Measurements from ENCODE around the gene CAD. TPM values are rescaled to one million over a fixed set of nuclear protein-coding genes. Genes with fewer than 3 reads are reported as not detected.

CAD gene
- total RNA-seq, 1 experiment from 2014 or later, result 114 TPM

DNA sequence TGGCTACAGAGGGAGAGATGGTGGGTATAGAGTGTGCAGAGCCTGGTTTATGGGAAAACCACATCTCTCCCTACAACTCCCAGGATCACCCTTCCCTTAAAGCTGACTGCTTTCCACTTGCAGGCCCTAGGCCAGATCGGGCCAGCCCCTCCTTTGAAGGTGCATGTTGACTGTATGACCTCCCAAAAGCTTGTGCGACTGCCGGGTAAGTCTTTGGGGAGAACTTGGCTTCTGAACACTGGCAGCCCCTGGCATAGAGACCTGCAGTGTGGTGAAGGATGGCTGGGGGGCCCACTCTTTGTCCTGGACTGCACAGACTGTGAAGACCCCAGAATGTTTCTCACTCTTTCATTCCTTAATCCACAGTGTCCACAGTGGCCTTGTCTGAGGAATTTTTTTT, 19.5 kb downstream of the CAD start (continued):
- TF ChIP-seq, protein P1, sequence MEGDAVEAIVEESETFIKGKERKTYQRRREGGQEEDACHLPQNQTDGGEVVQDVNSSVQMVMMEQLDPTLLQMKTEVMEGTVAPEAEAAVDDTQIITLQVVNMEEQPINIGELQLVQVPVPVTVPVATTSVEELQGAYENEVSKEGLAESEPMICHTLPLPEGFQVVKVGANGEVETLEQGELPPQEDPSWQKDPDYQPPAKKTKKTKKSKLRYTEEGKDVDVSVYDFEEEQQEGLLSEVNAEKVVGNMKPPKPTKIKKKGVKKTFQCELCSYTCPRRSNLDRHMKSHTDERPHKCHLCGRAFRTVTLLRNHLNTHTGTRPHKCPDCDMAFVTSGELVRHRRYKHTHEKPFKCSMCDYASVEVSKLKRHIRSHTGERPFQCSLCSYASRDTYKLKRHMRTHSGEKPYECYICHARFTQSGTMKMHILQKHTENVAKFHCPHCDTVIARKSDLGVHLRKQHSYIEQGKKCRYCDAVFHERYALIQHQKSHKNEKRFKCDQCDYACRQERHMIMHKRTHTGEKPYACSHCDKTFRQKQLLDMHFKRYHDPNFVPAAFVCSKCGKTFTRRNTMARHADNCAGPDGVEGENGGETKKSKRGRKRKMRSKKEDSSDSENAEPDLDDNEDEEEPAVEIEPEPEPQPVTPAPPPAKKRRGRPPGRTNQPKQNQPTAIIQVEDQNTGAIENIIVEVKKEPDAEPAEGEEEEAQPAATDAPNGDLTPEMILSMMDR (IDR thresholded peaks at IDR 0.05 in 2 of 3, conservative IDR thresholded peaks at IDR 0.05 in 1 of 3; ENCODE audit: borderline replicate concordance in 1 of 3, insufficient read depth in 1 of 3, low read depth in 2 of 3, low read length in 2 of 3), result no peak
- TF ChIP-seq SIN3A (IDR thresholded peaks at IDR 0.05; ENCODE audit: low read depth) (no peak), POLR2A (IDR thresholded peaks at IDR 0.05; ENCODE audit: borderline replicate concordance, extremely low read depth, insufficient read depth, insufficient read length) (no peak), JUND (IDR thresholded peaks at IDR 0.05) (no peak)
- TF ChIP-seq, protein P2, sequence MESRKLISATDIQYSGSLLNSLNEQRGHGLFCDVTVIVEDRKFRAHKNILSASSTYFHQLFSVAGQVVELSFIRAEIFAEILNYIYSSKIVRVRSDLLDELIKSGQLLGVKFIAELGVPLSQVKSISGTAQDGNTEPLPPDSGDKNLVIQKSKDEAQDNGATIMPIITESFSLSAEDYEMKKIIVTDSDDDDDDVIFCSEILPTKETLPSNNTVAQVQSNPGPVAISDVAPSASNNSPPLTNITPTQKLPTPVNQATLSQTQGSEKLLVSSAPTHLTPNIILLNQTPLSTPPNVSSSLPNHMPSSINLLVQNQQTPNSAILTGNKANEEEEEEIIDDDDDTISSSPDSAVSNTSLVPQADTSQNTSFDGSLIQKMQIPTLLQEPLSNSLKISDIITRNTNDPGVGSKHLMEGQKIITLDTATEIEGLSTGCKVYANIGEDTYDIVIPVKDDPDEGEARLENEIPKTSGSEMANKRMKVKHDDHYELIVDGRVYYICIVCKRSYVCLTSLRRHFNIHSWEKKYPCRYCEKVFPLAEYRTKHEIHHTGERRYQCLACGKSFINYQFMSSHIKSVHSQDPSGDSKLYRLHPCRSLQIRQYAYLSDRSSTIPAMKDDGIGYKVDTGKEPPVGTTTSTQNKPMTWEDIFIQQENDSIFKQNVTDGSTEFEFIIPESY (IDR thresholded peaks at IDR 0.05; ENCODE audit: extremely low read depth, insufficient replicate concordance, low read length), result no peak

DNA sequence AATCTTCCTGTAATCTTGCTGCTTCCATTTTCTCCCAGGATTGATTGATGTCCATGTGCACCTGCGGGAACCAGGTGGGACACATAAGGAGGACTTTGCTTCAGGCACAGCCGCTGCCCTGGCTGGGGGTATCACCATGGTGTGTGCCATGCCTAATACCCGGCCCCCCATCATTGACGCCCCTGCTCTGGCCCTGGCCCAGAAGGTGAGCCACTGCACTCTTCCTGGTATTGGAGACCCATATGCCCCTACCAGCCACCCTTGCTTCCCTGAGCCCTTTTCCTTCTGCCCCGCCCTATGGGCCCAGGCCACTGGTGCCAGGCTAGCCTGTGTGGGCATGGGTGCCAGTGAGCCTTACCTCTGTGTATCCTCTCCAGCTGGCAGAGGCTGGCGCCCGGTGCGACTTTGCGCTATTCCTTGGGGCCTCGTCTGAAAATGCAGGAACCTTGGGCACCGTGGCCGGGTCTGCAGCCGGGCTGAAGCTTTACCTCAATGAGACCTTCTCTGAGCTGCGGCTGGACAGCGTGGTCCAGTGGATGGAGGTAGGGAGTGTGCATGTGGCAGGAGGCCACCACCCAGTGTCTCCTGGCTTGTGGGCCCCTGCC, 20.3 kb downstream of the CAD start:
- RAD21 ChIA-PET (ENCODE audit: low non-redundant PET in 1 of 2, low total read pairs in 2 of 2, uncharacterized antibody in 2 of 2, unreplicated experiment in 2 of 2), result no interaction called here
- TF ChIP-seq POLR2AphosphoS5 (IDR thresholded peaks at IDR 0.05; ENCODE audit: low read depth, low read length), result no peak
- TF ChIP-seq SRF (IDR thresholded peaks at IDR 0.05; ENCODE audit: low read depth), result no peak
- no peak for TF ChIP-seq ZFX (IDR thresholded peaks at IDR 0.05)
- TF ChIP-seq TCF7L2 (IDR thresholded peaks at IDR 0.05; ENCODE audit: borderline replicate concordance, extremely low read depth, insufficient read depth, insufficient read length), result no peak
- no peak for TF ChIP-seq ZNF274 (IDR thresholded peaks at IDR 0.05; ENCODE audit: low read depth, low read length)
- TF ChIP-seq, protein P3, sequence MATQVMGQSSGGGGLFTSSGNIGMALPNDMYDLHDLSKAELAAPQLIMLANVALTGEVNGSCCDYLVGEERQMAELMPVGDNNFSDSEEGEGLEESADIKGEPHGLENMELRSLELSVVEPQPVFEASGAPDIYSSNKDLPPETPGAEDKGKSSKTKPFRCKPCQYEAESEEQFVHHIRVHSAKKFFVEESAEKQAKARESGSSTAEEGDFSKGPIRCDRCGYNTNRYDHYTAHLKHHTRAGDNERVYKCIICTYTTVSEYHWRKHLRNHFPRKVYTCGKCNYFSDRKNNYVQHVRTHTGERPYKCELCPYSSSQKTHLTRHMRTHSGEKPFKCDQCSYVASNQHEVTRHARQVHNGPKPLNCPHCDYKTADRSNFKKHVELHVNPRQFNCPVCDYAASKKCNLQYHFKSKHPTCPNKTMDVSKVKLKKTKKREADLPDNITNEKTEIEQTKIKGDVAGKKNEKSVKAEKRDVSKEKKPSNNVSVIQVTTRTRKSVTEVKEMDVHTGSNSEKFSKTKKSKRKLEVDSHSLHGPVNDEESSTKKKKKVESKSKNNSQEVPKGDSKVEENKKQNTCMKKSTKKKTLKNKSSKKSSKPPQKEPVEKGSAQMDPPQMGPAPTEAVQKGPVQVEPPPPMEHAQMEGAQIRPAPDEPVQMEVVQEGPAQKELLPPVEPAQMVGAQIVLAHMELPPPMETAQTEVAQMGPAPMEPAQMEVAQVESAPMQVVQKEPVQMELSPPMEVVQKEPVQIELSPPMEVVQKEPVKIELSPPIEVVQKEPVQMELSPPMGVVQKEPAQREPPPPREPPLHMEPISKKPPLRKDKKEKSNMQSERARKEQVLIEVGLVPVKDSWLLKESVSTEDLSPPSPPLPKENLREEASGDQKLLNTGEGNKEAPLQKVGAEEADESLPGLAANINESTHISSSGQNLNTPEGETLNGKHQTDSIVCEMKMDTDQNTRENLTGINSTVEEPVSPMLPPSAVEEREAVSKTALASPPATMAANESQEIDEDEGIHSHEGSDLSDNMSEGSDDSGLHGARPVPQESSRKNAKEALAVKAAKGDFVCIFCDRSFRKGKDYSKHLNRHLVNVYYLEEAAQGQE (IDR thresholded peaks at IDR 0.05; ENCODE audit: low read depth), result no peak
- TF ChIP-seq, protein P4, sequence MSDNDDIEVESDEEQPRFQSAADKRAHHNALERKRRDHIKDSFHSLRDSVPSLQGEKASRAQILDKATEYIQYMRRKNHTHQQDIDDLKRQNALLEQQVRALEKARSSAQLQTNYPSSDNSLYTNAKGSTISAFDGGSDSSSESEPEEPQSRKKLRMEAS (IDR thresholded peaks at IDR 0.05), result no peak
- TF ChIP-seq RAD21 (IDR thresholded peaks at IDR 0.05; ENCODE audit: low read depth), result no peak
- TF ChIP-seq, protein P1 (IDR thresholded peaks at IDR 0.05 in 2 of 3, conservative IDR thresholded peaks at IDR 0.05 in 1 of 3; ENCODE audit: borderline replicate concordance in 1 of 3, insufficient read depth in 1 of 3, low read depth in 2 of 3, low read length in 2 of 3), result no peak
- TF ChIP-seq, protein P5, sequence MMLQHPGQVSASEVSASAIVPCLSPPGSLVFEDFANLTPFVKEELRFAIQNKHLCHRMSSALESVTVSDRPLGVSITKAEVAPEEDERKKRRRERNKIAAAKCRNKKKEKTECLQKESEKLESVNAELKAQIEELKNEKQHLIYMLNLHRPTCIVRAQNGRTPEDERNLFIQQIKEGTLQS (IDR thresholded peaks at IDR 0.05), result no peak

More for the DNA sequence above, 20.3 kb downstream of the CAD start:
- H2AFZ ChIP-seq (ENCODE audit: low read depth, low read length, poor library complexity, severe bottlenecking), result no peak overlapping the region
- H3K27ac ChIP-seq (ENCODE audit: low read depth, low read length), result no peak overlapping the region
- no peaks in the 10 kb centered on the region for H3K9me2 ChIP-seq (ENCODE audit: insufficient read depth)
- intact Hi-C loops (cut with micrococcal nuclease), result no loop called here
- no peaks in the 10 kb centered on the region for H4K20me1 ChIP-seq (ENCODE audit: insufficient read depth)
- H3K4me1 ChIP-seq (ENCODE audit: control insufficient read depth in 1 of 2, insufficient read depth in 2 of 2, low read length in 2 of 2), result no peaks in the 10 kb centered on the region
- no peak for DNase-seq (ENCODE audit: low read depth, low spot score)
- H3K79me2 ChIP-seq (ENCODE audit: insufficient read depth, low read length), result no peaks in the 10 kb centered on the region
- ChIA-PET POLR2A (no interaction called here), CTCF (no interaction called here)
- no peak overlapping the region for H3K9ac ChIP-seq (ENCODE audit: low read length)
- H3K9me3 ChIP-seq (ENCODE audit: control insufficient read depth in 1 of 2, insufficient read depth in 1 of 2, low read depth in 1 of 2, low read length in 2 of 2), result no peaks in the 10 kb centered on the region
- H3K36me3 ChIP-seq (ENCODE audit: control insufficient read depth in 1 of 2, insufficient read depth in 2 of 2, low read length in 2 of 2), result peaks cover 62 to 92% of the 10 kb centered on the region in 2 experiments
- no peak overlapping the region for H3K4me3 ChIP-seq (replicated peaks in 1 of 2; ENCODE audit: low read depth in 1 of 2, low read length in 2 of 2)
- no peak overlapping the region for H3K4me2 ChIP-seq (ENCODE audit: low read length)
- BruUV-seq (replicated peaks), result no TSS peak
- no peaks in the 10 kb centered on the region for H3K27me3 ChIP-seq (ENCODE audit: insufficient read depth, low read length)
- no peak for ATAC-seq

Measured in HCT116 (cell line).